Prostate gland (tissue), 2 donors: ENCODE measurements around the gene PPM1F.

Experiments
- POLR2A ChIP-seq: fragments of 450-650 bp; IDR thresholded peaks from one replicate; pipeline ENCODE4 v1.6.1; 2016; ENCODE audit warnings: antibody characterized with exemption, mild to moderate bottlenecking
- POLR2AphosphoS5 ChIP-seq: sonication (generic); formaldehyde crosslinking; IDR thresholded peaks from one replicate; pipeline ENCODE4 v1.6.1; 2017; ENCODE audit warnings: antibody characterized with exemption
- TF ChIP-seq, protein P1 (sequence below), 4 experiments: fragments of 200-600 bp in 2 of 4; fragments of 450-650 bp in 2 of 4; sonication (generic) in 2 of 4; IDR thresholded peaks; 1 replicate in 3 of 4; 2 replicates in 1 of 4; pipeline ENCODE4 v1.5.1; 2016 to 2019; ENCODE audit warnings: antibody characterized with exemption in 4 of 4, mild to moderate bottlenecking in 2 of 4, moderate library complexity in 2 of 4

DNA sequence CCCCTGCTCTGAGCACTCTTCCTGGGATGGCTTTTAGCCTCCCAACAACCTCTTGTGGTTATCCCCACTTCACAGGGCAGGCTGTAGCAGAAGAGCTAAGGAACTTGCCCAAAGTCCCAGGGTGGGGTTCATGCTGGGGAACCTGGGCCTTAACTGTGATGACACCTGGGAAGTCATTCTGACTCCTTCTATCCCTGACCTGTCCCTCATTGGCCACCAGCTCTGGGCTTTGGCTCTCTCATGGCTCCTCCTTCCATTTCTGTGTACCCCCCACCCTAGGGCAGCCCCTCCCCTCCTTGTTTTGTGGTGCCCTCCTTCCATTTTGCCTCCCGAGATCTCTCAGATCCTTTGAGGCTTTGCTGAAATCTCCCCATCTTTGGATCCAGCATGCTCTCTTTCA is 2.7 kb downstream of the PPM1F start:
- TF ChIP-seq, protein P1, sequence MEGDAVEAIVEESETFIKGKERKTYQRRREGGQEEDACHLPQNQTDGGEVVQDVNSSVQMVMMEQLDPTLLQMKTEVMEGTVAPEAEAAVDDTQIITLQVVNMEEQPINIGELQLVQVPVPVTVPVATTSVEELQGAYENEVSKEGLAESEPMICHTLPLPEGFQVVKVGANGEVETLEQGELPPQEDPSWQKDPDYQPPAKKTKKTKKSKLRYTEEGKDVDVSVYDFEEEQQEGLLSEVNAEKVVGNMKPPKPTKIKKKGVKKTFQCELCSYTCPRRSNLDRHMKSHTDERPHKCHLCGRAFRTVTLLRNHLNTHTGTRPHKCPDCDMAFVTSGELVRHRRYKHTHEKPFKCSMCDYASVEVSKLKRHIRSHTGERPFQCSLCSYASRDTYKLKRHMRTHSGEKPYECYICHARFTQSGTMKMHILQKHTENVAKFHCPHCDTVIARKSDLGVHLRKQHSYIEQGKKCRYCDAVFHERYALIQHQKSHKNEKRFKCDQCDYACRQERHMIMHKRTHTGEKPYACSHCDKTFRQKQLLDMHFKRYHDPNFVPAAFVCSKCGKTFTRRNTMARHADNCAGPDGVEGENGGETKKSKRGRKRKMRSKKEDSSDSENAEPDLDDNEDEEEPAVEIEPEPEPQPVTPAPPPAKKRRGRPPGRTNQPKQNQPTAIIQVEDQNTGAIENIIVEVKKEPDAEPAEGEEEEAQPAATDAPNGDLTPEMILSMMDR (IDR thresholded peaks at IDR 0.05): no peak
- TF ChIP-seq POLR2AphosphoS5 (no peak), POLR2A (no peak)
